ENCODE data around the gene DOC2A.

DNA sequence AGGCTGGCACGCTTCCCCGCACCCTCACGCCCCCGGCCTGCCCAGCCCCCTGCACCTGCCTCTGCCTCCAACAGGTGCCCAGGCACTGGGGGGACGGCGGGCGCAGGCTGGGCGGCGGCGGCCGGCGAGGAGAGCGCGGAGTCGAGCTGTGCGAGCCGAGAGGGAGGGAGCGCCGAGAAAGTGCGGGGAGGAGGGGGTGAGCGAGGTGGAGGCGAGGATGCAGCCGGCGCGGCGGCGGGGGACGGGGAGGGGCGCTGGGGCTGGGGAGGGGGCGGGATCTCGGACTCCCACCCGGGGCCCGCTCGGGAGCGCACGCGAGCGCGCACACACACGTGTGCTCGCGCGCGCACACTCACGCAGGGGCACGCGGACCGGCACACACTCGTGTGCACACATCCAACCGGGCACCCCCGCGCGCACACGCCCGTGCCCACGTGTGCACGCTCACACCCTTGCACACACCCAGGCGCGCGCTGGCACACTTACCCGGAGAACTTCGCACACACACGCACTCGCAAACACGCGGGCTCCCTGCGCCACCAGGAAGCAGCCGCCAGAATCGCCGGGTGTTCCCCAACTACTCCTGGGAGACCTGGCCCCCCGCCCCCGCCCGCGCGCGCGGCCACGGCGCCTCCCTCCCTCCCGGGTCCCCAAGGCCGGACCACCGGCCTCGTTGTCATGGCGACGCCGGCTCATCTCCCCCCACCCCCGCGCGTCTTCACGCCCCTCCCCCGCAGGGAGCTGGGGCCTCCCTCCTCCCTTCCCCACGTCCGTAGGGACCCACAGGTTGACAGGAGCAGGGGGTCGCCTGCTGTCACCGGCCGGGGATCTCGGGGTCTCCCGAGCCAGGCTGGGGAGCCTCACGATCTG, at the start of gene DOC2A:
- TF ChIP-seq, protein P1, sequence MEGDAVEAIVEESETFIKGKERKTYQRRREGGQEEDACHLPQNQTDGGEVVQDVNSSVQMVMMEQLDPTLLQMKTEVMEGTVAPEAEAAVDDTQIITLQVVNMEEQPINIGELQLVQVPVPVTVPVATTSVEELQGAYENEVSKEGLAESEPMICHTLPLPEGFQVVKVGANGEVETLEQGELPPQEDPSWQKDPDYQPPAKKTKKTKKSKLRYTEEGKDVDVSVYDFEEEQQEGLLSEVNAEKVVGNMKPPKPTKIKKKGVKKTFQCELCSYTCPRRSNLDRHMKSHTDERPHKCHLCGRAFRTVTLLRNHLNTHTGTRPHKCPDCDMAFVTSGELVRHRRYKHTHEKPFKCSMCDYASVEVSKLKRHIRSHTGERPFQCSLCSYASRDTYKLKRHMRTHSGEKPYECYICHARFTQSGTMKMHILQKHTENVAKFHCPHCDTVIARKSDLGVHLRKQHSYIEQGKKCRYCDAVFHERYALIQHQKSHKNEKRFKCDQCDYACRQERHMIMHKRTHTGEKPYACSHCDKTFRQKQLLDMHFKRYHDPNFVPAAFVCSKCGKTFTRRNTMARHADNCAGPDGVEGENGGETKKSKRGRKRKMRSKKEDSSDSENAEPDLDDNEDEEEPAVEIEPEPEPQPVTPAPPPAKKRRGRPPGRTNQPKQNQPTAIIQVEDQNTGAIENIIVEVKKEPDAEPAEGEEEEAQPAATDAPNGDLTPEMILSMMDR (IDR thresholded peaks at IDR 0.05; ENCODE audit: low read depth, low read length) = no peak
- TF ChIP-seq POLR2A (IDR thresholded peaks at IDR 0.05; ENCODE audit: extremely low read depth, insufficient read length) (no peak), MYC (IDR thresholded peaks at IDR 0.05; ENCODE audit: low read depth, low read length) (peak; percentile 24; the same call in 1 of the 2 replicates)
- TF ChIP-seq, protein P2, sequence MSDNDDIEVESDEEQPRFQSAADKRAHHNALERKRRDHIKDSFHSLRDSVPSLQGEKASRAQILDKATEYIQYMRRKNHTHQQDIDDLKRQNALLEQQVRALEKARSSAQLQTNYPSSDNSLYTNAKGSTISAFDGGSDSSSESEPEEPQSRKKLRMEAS (IDR thresholded peaks at IDR 0.05; ENCODE audit: low read depth, low read length) = peak; percentile 61
